Measurements from ENCODE around the gene ANO3. TPM values are rescaled to one million over a fixed set of nuclear protein-coding genes. Genes with fewer than 3 reads are reported as not detected.

ANO3 gene
- total and polyA plus RNA-seq, 2 donors (not counting 3 experiments of a cell fraction or from before 2014, with no cell fraction given), result not detected

GRCh38 chr11:26575946-26576345 lies 244.0 kb downstream of the ANO3 start:
- Histone ChIP-seq H3K4me3 (replicated peaks in 1 of 3; ENCODE audit: insufficient read depth in 1 of 3, low read depth in 1 of 3, low read length in 3 of 3) (no peak overlapping the region), H3K36me3 (ENCODE audit: control insufficient read depth in 2 of 2, extremely low read depth in 1 of 2, insufficient read depth in 2 of 2, low read length in 2 of 2) (no peaks in the 10 kb centered on the region), H3K4me2 (ENCODE audit: insufficient read depth, low read length) (no peak overlapping the region), H3K9me1 (replicated peaks; ENCODE audit: control insufficient read depth, extremely low read depth, insufficient read depth, low read length) (no peaks in the 10 kb centered on the region), H3K27ac (ENCODE audit: insufficient read depth, low read depth, low read length) (no peak overlapping the region), H3K79me2 (ENCODE audit: control insufficient read depth, insufficient read depth, low read length) (no peaks in the 10 kb centered on the region), H4K20me1 (replicated peaks; ENCODE audit: control insufficient read depth, extremely low read depth, insufficient read depth, low read length) (no peaks in the 10 kb centered on the region), H2AFZ (ENCODE audit: low read depth, low read length) (no peak overlapping the region), H3K27me3 (ENCODE audit: control insufficient read depth in 2 of 2, insufficient read depth in 2 of 2, low read length in 2 of 2) (no peaks in the 10 kb centered on the region), H3K9ac (replicated peaks; ENCODE audit: extremely low read depth, insufficient read depth, low read length) (no peak overlapping the region), H3K9me3 (replicated peaks; ENCODE audit: control insufficient read depth, insufficient read depth, low read length) (no peaks in the 10 kb centered on the region), H3K4me1 (ENCODE audit: control insufficient read depth, extremely low read depth, insufficient read depth, low read length) (no peaks in the 10 kb centered on the region)
- FAIRE-seq (no peak), DNase-seq (ENCODE audit: low read depth, low spot score) (no peak)
- TF ChIP-seq POLR2A (IDR thresholded peaks at IDR 0.05; ENCODE audit: low read depth, low read length) (no peak), FOS (IDR thresholded peaks at IDR 0.05; ENCODE audit: borderline replicate concordance, insufficient read depth, low read length) (no peak), CTCF (IDR thresholded peaks at IDR 0.05; ENCODE audit: extremely low read depth in 1 of 2, insufficient read depth in 1 of 2, low read depth in 1 of 2, low read length in 2 of 2) (no peak), EZH2 (IDR thresholded peaks at IDR 0.05; ENCODE audit: borderline replicate concordance, low read depth, low read length, severe bottlenecking) (no peak), GATA2 (IDR thresholded peaks at IDR 0.05; ENCODE audit: insufficient read depth, insufficient read length, low read depth, low read length) (no peak), JUN (IDR thresholded peaks at IDR 0.05; ENCODE audit: borderline replicate concordance, insufficient read depth, insufficient read length, low read depth) (no peak), MYC (IDR thresholded peaks at IDR 0.05; ENCODE audit: low read depth, low read length) (no peak), POLR2AphosphoS5 (IDR thresholded peaks at IDR 0.05; ENCODE audit: insufficient read depth, low read depth, low read length) (no peak), MAX (IDR thresholded peaks at IDR 0.05; ENCODE audit: insufficient read depth, insufficient read length) (no peak)
- dilution Hi-C loops (cut with MboI; ENCODE audit: extremely low pct_ligation_motif_present, low sequenced_read_pairs), result no loop called here
- POLR2A ChIA-PET, result no interaction called here
- intact Hi-C loops (cut with micrococcal nuclease), result no loop called here
- CTCF ChIA-PET, result no interaction called here
- BruUV-seq (replicated peaks), result no TSS peak

Measured in endothelial cell of umbilical vein (primary cell).